Hematopoietic multipotent progenitor cell treated with erythropoietin and hydrocortisone succinate and interleukin-3 and kit ligand, for 15 days (in vitro differentiated cells): ENCODE results near the gene RASAL1.

Experiments used
- DNase-seq: peaks from one replicate; pipeline ENCODE4 v3.0.0-alpha.2; 2015; ENCODE audit warnings: low spot score

RASAL1 gene

DNA sequence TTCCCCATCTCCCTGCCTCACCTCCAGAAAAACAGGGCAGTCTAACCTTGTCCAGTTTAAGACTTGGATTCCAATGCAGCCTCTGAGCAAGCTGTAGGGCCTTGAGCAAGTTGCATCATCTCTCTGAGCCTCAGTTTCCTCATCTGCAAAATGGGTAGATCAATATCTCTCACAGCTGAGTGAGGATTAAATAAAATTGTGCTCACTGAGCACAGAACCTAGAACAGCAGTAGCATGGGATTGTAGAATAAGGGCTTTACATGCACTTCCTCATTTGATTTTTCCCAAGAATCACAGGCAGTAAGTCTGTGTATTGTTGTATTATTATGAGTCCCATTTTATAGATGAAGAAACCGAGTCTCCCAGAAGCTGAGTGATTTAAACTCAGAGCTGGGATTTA lies 77.0 kb downstream of the RASAL1 start:
- no peak for DNase-seq

DNA sequence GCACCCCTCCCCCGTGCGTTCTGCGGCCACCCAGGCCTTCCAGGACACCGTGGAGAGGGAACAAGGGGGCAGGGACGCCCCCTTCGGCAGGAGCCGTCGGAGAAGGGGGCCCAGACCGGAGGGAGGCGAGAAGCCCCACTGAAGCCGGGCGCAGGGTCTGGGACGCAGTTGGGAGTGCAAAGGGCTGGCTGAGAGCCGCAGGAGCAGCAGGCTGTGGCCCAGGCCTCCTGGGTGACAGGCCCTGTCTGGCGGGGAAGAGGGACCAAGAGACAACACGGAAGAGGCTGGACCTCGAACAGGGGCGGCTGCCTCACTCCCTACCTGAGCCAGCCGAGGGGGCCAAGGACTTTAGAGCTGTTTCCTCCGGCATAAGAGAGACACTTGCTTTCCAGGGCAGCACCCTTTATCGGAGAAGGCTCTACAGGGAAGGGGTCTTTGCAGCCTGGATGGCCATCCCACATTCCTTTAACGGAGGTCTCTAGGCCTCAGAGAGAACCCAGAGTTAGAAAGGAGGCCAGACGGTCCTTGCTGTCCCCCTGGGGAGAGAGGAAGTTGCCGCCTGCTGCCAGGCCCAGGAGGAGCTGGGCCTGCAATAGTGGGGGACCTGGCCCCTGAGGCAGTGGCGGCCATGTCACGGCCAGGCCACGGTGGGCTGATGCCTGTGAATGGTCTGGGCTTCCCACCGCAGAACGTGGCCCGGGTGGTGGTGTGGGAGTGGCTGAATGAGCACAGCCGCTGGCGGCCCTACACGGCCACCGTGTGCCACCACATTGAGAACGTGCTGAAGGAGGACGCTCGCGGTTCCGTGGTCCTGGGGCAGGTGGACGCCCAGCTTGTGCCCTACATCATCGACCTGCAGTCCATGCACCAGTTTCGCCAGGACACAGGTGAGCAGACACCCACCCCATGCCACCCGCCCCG lies 77.7 kb downstream of the RASAL1 start:
- no peak for DNase-seq

DNA sequence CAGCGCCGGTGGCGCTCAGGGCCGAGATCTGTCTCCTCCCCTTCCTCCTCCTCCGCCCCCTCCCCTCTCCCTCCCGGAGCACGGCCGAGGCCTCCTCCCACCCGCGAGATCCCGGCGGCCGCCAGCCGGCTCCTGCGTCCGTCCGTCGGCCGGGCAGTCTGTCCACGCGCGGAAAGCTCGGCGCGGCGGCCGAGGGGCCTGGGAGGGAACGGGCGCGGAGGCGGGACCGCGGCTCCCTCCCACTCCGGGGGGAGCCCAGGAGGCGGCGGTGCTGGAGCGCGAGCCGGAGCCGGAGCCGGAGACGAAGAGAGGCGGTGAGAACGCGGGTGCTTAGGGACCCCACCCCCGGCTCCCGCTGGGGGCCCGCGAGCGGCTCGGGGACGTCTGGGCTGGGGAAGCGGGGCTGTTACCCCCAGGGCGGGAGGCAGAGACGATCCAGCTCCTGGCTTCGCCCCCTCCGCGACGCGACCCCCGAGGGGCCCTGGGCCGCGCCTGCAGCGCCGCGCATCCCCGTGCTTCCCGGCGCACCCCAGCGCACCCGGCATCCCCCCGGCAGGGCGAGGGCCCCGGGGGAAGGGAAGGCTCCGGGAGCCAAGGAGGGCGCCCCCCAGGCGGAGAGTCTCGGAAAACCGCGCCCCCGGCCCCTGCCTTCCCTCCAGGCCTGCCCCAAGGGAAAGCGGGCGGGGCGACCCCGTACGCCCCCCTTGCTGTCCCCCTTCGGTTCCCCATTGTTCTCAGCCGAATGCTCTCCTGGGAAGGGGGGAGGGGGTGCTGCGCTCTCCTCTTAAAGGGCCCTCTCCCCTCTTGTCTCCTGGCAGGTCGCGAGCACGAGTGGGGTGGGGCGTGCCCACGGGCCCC lies 78.7 kb downstream of the RASAL1 start, which contains the start of gene DTX1:
Gene DTX1, plus strand, starts transcription at position 100 of the 858 bp plus-strand sequence. CDS start 1,463 bp downstream, outside the sequence.
- no peak for DNase-seq

DNA sequence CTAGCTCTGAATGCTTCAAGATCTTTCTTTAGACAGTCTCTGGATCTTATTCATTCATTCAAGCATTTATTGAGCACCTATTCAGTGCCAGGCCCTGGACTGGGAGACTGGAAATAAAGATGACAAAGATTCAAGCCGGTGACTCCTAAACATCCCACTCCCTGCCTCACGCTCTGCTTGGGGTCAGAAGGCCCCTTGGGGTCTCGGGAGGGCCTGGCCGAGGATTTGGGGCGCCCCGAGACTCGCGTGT lies 79.3 kb downstream of the RASAL1 start:
- no peak for DNase-seq

DNA sequence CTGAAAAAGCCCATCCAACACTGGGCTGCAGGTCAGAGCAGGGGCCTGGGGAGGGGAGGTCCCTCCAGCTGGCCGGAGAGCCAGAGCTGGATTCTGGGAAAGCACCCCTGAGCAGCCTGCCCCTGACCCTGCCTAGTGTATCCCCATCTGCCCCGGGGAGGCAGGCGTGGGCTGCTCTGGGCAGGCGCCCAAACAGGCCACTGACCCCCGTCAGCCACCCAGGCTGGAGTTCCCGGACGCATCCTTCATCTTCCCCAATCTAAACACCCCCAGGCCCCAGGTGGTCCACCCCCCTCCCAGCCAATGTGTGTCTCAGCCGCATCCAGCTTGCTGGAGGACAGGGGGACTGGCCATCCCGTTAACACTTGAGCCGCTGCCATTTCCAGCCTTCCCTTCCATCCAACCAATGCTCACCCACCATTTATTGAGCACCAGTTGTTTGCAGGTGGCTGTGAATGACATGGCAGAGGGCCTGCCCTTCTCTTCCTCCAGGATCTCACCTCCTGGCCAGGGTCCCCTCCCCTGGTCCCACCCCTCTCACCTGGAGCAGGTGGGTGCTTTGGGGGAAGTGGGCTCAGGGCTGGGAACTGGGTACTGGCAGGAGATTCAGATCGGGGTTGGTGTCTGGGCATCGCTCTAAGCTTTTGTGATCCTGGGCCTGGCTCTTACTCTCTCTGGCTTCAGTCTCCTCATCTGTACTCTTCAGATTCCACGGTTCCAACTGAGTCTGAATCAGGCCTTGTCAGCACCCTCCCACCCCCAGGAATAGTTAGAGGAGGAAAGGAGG lies 79.8 kb downstream of the RASAL1 start:
- DNase-seq = no peak

DNA sequence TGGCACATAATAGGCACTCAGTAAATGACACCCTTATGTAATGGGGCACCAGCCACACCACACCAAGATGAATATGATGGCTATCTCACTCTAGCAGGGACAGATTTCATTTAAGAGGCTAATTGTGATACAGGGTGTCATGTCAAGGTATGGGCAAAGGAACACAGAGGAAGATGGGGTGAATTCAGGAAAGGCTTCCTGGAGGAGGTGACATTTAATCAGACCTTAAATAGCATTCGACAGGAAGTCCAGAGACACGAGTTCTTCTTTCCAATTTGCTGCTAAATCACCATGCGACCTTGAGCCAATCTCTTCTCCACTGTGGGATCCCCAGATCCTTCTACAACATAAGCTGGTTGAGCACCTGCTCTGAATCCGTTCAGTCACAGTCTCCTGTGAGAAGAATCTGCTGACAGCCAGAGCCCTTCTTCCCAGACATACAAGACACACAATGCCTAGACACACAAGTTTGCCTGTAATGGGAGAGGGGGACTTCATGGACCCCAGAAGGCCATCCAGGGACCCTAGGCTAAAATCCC lies 80.5 kb downstream of the RASAL1 start:
- no peak for DNase-seq

DNA sequence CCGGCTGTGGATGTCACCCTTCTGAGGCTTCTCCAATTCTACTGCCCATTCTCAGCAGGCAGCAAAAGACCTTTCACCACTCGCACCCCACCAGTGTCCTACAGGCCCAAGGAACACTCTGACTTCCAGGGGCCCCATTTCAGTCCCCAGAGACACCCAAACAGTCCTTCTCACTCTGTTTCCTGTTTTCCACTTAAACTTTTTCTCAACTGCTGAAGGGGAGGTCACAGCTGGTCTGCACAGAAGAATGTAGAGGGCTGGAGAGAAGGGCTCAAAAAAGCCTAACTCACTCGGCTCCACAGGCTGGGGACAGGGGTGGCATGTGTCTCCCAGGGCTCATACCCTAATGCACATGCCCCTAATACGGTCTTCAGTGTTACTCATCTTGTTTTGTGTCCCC lies 83.2 kb downstream of the RASAL1 start:
- DNase-seq = no peak

DNA sequence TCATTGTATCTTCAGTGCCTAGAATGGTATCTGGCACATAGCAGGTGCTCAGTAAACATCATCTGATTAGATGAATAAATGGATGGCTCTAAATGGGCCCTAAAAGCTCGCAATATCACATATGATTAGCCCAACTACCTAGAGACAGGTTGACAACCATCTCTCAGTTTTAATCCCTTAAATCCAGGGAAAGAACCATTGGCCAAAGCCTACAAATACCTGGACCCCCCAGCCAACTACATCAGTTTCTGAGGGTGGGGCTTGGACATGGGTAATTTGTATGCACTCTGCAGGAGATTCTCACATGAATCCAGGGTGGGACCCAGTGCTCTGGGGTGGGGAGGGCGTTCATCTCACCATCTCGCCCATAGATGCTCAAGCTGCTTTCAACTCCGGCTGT lies 83.8 kb downstream of the RASAL1 start:
- no peak for DNase-seq

DNA sequence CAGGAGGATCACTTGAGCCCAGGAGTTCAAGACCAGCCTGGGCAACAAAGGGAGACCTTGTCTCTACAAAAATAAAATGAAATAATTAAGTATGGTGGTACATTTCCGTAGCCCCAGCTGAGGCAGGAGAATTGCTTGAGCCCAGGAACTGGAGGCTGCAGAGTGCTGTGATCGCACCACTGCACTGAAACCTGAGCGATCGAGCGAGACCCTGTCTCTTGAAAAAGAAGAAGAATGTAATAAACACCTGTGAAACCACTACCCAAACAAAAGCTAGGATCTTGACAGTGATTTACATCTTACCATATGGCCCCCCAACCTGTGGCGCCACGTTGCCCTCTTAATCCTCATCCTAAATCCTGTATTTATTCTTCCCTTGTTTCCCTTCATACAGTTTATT lies 84.8 kb downstream of the RASAL1 start:
- DNase-seq = no peak

DNA sequence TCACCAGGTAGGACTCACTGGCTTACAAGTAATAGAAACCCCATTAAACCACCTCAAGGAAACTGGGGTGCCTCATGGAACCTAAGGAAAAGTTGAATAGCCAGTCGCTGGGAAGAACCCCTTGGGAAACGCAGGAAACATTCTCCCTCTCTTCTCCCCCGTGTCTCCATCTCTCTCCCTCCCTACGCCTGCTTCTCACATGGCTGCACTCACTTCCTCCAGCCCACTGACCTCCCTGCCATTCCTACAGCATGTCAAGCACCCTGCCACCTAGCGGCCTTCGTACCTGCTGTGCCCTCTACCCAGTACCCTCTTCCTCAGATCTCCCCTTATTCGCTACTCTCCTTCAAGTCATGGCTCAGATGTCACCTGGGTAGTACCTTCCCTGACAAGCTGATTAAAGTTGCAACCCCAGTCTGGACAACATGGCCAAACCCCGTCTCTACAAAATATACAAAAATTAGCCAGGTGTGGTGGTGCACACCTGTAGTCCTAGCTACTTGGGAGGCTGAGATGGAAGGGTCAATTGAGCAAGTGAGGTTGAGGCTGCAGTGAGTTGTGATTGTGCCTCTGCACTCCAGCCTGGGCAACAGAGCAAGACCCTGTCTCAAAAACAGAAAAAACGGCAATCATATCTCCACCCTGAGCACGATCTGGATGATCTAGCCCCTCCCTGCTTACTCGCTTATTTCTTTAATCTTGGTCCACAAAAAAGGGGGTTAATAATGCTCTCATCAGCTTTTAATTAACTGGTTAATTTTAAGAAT lies 85.4 kb downstream of the RASAL1 start:
- no peak for DNase-seq
